ENCODE data around the gene OTUD7B.

OTUD7B gene

DNA sequence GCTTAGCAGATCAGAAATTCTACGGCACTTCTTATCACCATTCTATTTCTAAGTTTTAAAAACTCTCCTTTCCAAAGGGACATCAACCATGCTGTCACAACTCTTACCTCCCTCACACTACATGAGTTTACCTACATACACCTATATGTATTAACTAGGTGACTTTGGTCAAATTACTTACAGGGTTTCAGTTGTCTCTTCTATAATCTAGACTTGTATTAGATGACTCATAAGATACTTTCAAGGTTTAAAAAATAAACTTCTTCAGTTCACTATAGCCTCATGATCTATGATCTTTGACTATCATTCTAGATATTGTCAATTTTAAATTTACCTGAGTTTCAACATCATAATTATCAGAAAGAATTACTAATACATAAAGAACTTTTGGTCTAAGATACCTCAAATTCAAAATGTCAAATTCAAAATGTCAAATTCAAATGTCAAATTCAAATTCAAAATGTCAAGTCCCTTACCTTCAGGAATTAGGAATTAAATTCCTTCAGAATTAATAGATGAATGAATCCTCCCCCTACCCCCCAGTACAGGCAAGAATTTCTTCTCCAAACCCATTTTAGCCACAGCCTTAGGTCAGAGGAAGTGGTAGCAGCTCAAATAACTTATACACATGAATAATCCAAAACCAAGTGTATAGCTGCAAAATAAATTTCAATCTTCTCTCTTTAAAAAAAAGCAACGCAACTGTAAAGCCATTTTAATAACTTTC is 31.1 kb downstream of the OTUD7B start:
- Histone ChIP-seq H3K9me3 (ENCODE audit: control insufficient read depth, low read length) (no peaks in the 10 kb centered on the region), H3K4me2 (ENCODE audit: low read length, poor library complexity, severe bottlenecking) (no peak overlapping the region), H3K9ac (ENCODE audit: low read length) (no peak overlapping the region), H2BK120ac (ENCODE audit: low read depth, low read length) (no peak overlapping the region), H2BK12ac (ENCODE audit: low read length in 2 of 2) (no peak overlapping the region), H4K8ac (ENCODE audit: low read length) (no peak overlapping the region), H3K27me3 (ENCODE audit: control insufficient read depth in 1 of 2, insufficient read depth in 1 of 2, low read length in 2 of 2) (no peaks in the 10 kb centered on the region), H3K79me1 (replicated peaks; ENCODE audit: low read length, poor library complexity, severe bottlenecking) (peaks cover 17% of the 10 kb centered on the region), H2BK15ac (ENCODE audit: low read depth, poor library complexity, severe bottlenecking) (no peak overlapping the region), H4K91ac (ENCODE audit: low read length) (no peak overlapping the region), H3K18ac (ENCODE audit: low read depth in 1 of 2, low read length in 2 of 2) (no peak overlapping the region), H3K23ac (ENCODE audit: low read length in 2 of 2) (no peak overlapping the region), H3K27ac (ENCODE audit: low read length, poor library complexity, severe bottlenecking) (no peak overlapping the region), H2BK5ac (ENCODE audit: low read depth, low read length, poor library complexity, severe bottlenecking) (no peak overlapping the region), H2AK5ac (ENCODE audit: low read length, severe bottlenecking) (no peak overlapping the region), H3K4me3 (ENCODE audit: insufficient read depth in 1 of 2, low read depth in 1 of 2, low read length in 2 of 2) (no peak overlapping the region), H3K4ac (ENCODE audit: low read depth in 1 of 2, low read length in 2 of 2) (no peak overlapping the region), H3K36me3 (ENCODE audit: control insufficient read depth in 1 of 2, insufficient read depth in 2 of 2, low read depth in 1 of 2, low read length in 2 of 2) (peaks cover 4 to 20% of the 10 kb centered on the region in 2 experiments), H3K14ac (ENCODE audit: low read length in 2 of 2) (no peak overlapping the region), H2AFZ (ENCODE audit: low read depth, low read length) (no peak overlapping the region), H3K4me1 (ENCODE audit: control insufficient read depth, insufficient read depth, low read depth, low read length) (peaks cover 1% of the 10 kb centered on the region)
- no peak for DNase-seq
- 100% methylated on average over 1 of the region's 2 CpGs for WGBS

DNA sequence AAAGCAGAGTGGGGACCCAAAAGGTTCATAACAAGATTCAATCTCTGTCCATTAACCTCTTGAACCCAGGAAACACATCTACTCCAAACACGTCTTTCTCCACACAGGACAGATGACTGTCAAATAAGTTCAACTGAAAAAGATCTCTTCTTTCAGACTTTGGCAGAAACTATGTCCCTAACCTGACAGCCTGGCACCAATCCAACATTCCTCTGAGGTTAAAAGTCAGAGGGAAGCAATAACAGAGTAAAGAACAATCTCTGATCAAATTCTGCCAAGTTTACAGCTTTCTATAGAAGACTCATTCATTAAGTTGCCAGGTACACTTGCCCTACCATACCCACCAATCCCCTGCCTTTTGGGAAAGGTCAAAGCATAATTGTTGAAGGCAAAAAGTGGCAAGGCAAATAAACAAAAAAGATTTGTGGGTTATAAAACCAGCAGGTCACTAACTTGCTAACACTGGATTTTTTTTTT is 31.9 kb downstream of the OTUD7B start:
- H2BK12ac ChIP-seq (ENCODE audit: low read length in 2 of 2), result no peak overlapping the region
- DNase-seq, result no peak
- no peak overlapping the region for H4K8ac ChIP-seq (ENCODE audit: low read length)
- H3K4me1 ChIP-seq (ENCODE audit: control insufficient read depth, insufficient read depth, low read depth, low read length), result peaks cover 1% of the 10 kb centered on the region
- WGBS, result 28% methylated on average over 1 of the region's 1 CpG
- no peak overlapping the region for H2AFZ ChIP-seq (ENCODE audit: low read depth, low read length)
- no peak overlapping the region for H3K27ac ChIP-seq (ENCODE audit: low read length, poor library complexity, severe bottlenecking)
- no peak overlapping the region for H3K4me2 ChIP-seq (ENCODE audit: low read length, poor library complexity, severe bottlenecking)
- no peak overlapping the region for H2AK5ac ChIP-seq (ENCODE audit: low read length, severe bottlenecking)
- no peak overlapping the region for H4K91ac ChIP-seq (ENCODE audit: low read length)
- H3K9ac ChIP-seq (ENCODE audit: low read length), result no peak overlapping the region
- H3K4ac ChIP-seq (ENCODE audit: low read depth in 1 of 2, low read length in 2 of 2), result no peak overlapping the region
- no peak overlapping the region for H3K14ac ChIP-seq (ENCODE audit: low read length in 2 of 2)
- peaks cover 14% of the 10 kb centered on the region for H3K79me1 ChIP-seq (replicated peaks; ENCODE audit: low read length, poor library complexity, severe bottlenecking)
- H3K9me3 ChIP-seq (ENCODE audit: control insufficient read depth, low read length), result no peaks in the 10 kb centered on the region
- no peak overlapping the region for H3K4me3 ChIP-seq (ENCODE audit: insufficient read depth in 1 of 2, low read depth in 1 of 2, low read length in 2 of 2)
- no peaks in the 10 kb centered on the region for H3K27me3 ChIP-seq (ENCODE audit: control insufficient read depth in 1 of 2, insufficient read depth in 1 of 2, low read length in 2 of 2)
- peaks cover 9 to 26% of the 10 kb centered on the region in 2 experiments for H3K36me3 ChIP-seq (ENCODE audit: control insufficient read depth in 1 of 2, insufficient read depth in 2 of 2, low read depth in 1 of 2, low read length in 2 of 2)
- no peak overlapping the region for H3K18ac ChIP-seq (ENCODE audit: low read depth in 1 of 2, low read length in 2 of 2)
- no peak overlapping the region for H2BK5ac ChIP-seq (ENCODE audit: low read depth, low read length, poor library complexity, severe bottlenecking)
- no peak overlapping the region for H2BK15ac ChIP-seq (ENCODE audit: low read depth, poor library complexity, severe bottlenecking)
- H2BK120ac ChIP-seq (ENCODE audit: low read depth, low read length), result no peak overlapping the region
- no peak overlapping the region for H3K23ac ChIP-seq (ENCODE audit: low read length in 2 of 2)

DNA sequence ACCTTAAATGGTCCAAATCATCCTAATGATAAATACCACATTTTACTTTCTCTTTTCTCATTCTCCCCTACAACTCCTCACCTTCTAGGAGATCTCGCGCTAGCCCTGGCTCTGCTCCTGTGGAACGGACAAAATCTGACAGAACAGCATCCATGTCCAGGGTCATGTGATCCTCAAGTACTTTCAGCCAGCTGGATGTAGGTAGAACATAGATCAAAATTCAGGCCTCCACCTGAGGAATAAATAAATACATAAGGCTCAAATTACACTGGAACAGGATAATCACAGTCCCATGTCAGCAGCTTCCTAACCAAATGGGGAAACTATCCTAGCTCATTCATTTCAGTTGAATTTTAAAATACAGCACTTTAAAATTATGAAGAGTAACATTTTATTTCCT is 33.2 kb downstream of the OTUD7B start:
- Histone ChIP-seq H4K8ac (ENCODE audit: low read length) (no peak overlapping the region), H3K27ac (ENCODE audit: low read length, poor library complexity, severe bottlenecking) (no peak overlapping the region), H3K27me3 (ENCODE audit: control insufficient read depth in 1 of 2, insufficient read depth in 1 of 2, low read length in 2 of 2) (no peaks in the 10 kb centered on the region)

DNA sequence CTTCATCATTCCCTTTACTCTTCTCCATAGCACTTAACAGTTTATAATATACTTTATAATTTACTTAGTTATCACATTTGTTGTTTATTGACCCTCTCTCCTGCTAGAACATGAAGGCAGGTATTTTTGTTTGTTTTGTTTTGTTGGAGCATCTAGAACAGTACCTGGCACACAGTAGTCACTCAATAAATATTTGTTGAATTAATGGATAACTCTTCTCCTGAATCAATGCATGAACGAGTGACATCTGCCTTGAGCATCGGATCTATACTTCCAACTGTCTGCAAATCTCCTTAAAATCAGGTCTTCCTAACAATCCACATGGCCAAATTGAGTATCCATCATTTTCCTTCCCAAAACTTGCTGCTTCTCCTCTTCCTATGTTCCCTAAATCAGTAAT is 38.0 kb downstream of the OTUD7B start:
- no peaks in the 10 kb centered on the region for H3K9me3 ChIP-seq (ENCODE audit: control insufficient read depth, low read length)
- WGBS, result over 99% methylated on average over 2 of the region's 2 CpGs
- no peak overlapping the region for H3K27ac ChIP-seq (ENCODE audit: low read length, poor library complexity, severe bottlenecking)
- H2BK120ac ChIP-seq (ENCODE audit: low read depth, low read length), result no peak overlapping the region
- no peak overlapping the region for H2BK5ac ChIP-seq (ENCODE audit: low read depth, low read length, poor library complexity, severe bottlenecking)
- H3K9ac ChIP-seq (ENCODE audit: low read length), result no peak overlapping the region
- no peak for DNase-seq
- peaks cover 30 to 78% of the 10 kb centered on the region in 2 experiments for H3K36me3 ChIP-seq (ENCODE audit: control insufficient read depth in 1 of 2, insufficient read depth in 2 of 2, low read depth in 1 of 2, low read length in 2 of 2)
- H2BK12ac ChIP-seq (ENCODE audit: low read length in 2 of 2), result no peak overlapping the region
- H3K4me3 ChIP-seq (ENCODE audit: insufficient read depth in 1 of 2, low read depth in 1 of 2, low read length in 2 of 2), result no peak overlapping the region
- H3K4me2 ChIP-seq (ENCODE audit: low read length, poor library complexity, severe bottlenecking), result no peak overlapping the region
- H4K8ac ChIP-seq (ENCODE audit: low read length), result no peak overlapping the region
- peaks cover 24% of the 10 kb centered on the region for H3K79me1 ChIP-seq (replicated peaks; ENCODE audit: low read length, poor library complexity, severe bottlenecking)
- no peak overlapping the region for H3K14ac ChIP-seq (ENCODE audit: low read length in 2 of 2)
- H2BK15ac ChIP-seq (ENCODE audit: low read depth, poor library complexity, severe bottlenecking), result no peak overlapping the region
- no peak overlapping the region for H2AK5ac ChIP-seq (ENCODE audit: low read length, severe bottlenecking)
- H3K4ac ChIP-seq (ENCODE audit: low read depth in 1 of 2, low read length in 2 of 2), result no peak overlapping the region
- no peak overlapping the region for H2AFZ ChIP-seq (ENCODE audit: low read depth, low read length)
- H3K4me1 ChIP-seq (ENCODE audit: control insufficient read depth, insufficient read depth, low read depth, low read length), result peaks cover 1% of the 10 kb centered on the region
- H3K23ac ChIP-seq (ENCODE audit: low read length in 2 of 2), result no peak overlapping the region
- no peak overlapping the region for H4K91ac ChIP-seq (ENCODE audit: low read length)
- no peak overlapping the region for H3K18ac ChIP-seq (ENCODE audit: low read depth in 1 of 2, low read length in 2 of 2)
- H3K27me3 ChIP-seq (ENCODE audit: control insufficient read depth in 1 of 2, insufficient read depth in 1 of 2, low read length in 2 of 2), result no peaks in the 10 kb centered on the region

More for the DNA sequence above, 33.2 kb downstream of the OTUD7B start:
- Histone ChIP-seq H3K4me1 (ENCODE audit: control insufficient read depth, insufficient read depth, low read depth, low read length) (peaks cover 1% of the 10 kb centered on the region), H3K4me2 (ENCODE audit: low read length, poor library complexity, severe bottlenecking) (no peak overlapping the region), H2BK120ac (ENCODE audit: low read depth, low read length) (no peak overlapping the region), H2BK12ac (ENCODE audit: low read length in 2 of 2) (no peak overlapping the region), H3K4ac (ENCODE audit: low read depth in 1 of 2, low read length in 2 of 2) (no peak overlapping the region), H2BK5ac (ENCODE audit: low read depth, low read length, poor library complexity, severe bottlenecking) (no peak overlapping the region), H3K14ac (ENCODE audit: low read length in 2 of 2) (no peak overlapping the region), H3K9me3 (ENCODE audit: control insufficient read depth, low read length) (no peaks in the 10 kb centered on the region), H3K36me3 (ENCODE audit: control insufficient read depth in 1 of 2, insufficient read depth in 2 of 2, low read depth in 1 of 2, low read length in 2 of 2) (peaks cover 14 to 38% of the 10 kb centered on the region in 2 experiments), H3K9ac (ENCODE audit: low read length) (no peak overlapping the region), H3K23ac (ENCODE audit: low read length in 2 of 2) (no peak overlapping the region), H3K4me3 (ENCODE audit: insufficient read depth in 1 of 2, low read depth in 1 of 2, low read length in 2 of 2) (no peak overlapping the region), H3K79me1 (replicated peaks; ENCODE audit: low read length, poor library complexity, severe bottlenecking) (peaks cover 16% of the 10 kb centered on the region), H2AK5ac (ENCODE audit: low read length, severe bottlenecking) (no peak overlapping the region), H2BK15ac (ENCODE audit: low read depth, poor library complexity, severe bottlenecking) (no peak overlapping the region), H4K91ac (ENCODE audit: low read length) (no peak overlapping the region), H3K18ac (ENCODE audit: low read depth in 1 of 2, low read length in 2 of 2) (no peak overlapping the region), H2AFZ (ENCODE audit: low read depth, low read length) (no peak overlapping the region)
- no peak for DNase-seq
- WGBS, result 95% methylated on average over 3 of the region's 3 CpGs
